Keratinocyte (primary cell): ENCODE measurements around the gene TRA2A. TPM values are rescaled to one million over a fixed set of nuclear protein-coding genes. Genes with fewer than 3 reads are reported as not detected.

Experiments
- DNase-seq: peaks from one replicate; pipeline ENCODE4 v3.0.0-alpha.2; 2011; ENCODE audit warnings: low read depth, missing footprints, low spot score
- FAIRE-seq: peaks from 2 replicates; lab custom pipeline; 2011; peaks lifted over from hg19 to GRCh38; lab: Jason Lieb, UNC
- H2AFZ ChIP-seq: 2 replicates; pipeline ENCODE4 v1.6.0; 2012; ENCODE audit warnings: low read length, control low read depth, inconsistent platforms; ENCODE audit not compliant: control insufficient read depth
- H3K27ac ChIP-seq: 2 replicates; pipeline ENCODE4 v1.5.1; 2011; ENCODE audit warnings: low read length; ENCODE audit not compliant: control insufficient read depth, insufficient read depth
- H3K27me3 ChIP-seq: 3 replicates; pipeline ENCODE4 v1.6.0; 2011; ENCODE audit warnings: low read length; ENCODE audit not compliant: control insufficient read depth, insufficient read depth; ENCODE audit errors: extremely low read depth
- H3K36me3 ChIP-seq, 2 experiments: 2 replicates in 1 of 2; 3 replicates in 1 of 2; pipeline ENCODE4 v1.5.1; 2011; ENCODE audit warnings: low read length in 2 of 2, mild to moderate bottlenecking in 1 of 2; ENCODE audit not compliant: control insufficient read depth in 2 of 2, insufficient read depth in 2 of 2; ENCODE audit errors: extremely low read depth in 1 of 2
- H3K4me1 ChIP-seq: 3 replicates; pipeline ENCODE4 v1.5.1; 2011; ENCODE audit warnings: low read length; ENCODE audit not compliant: control insufficient read depth, insufficient read depth; ENCODE audit errors: extremely low read depth
- H3K4me2 ChIP-seq: 3 replicates; pipeline ENCODE4 v1.6.0; 2011; ENCODE audit warnings: low read depth, low read length; ENCODE audit not compliant: control insufficient read depth, insufficient read depth; ENCODE audit errors: extremely low read depth
- H3K4me3 ChIP-seq, 3 experiments: fragments of 200-600 bp in 1 of 3; sonication (generic) in 1 of 3; 2 replicates in 2 of 3; 3 replicates in 1 of 3; pipeline ENCODE4 v1.5.1; 2011 to 2016; ENCODE audit warnings: low read length in 3 of 3, mild to moderate bottlenecking in 3 of 3, control low read depth in 2 of 3, inconsistent platforms in 1 of 3, low read depth in 1 of 3, mixed read lengths in 1 of 3, mixed run types in 1 of 3, moderate library complexity in 1 of 3; ENCODE audit not compliant: control insufficient read depth in 2 of 3, insufficient read depth in 2 of 3; ENCODE audit errors: extremely low read depth in 1 of 3
- H3K79me2 ChIP-seq: 2 replicates; pipeline ENCODE4 v1.6.0; 2012; ENCODE audit warnings: low read length; ENCODE audit not compliant: control insufficient read depth, insufficient read depth
- H3K9ac ChIP-seq: 3 replicates; pipeline ENCODE4 v1.6.0; 2011; ENCODE audit warnings: low read length; ENCODE audit not compliant: control insufficient read depth, insufficient read depth; ENCODE audit errors: extremely low read depth
- H3K9me1 ChIP-seq: 3 replicates; pipeline ENCODE4 v1.6.0; 2011; ENCODE audit warnings: low read length; ENCODE audit not compliant: control insufficient read depth, insufficient read depth; ENCODE audit errors: extremely low read depth
- H3K9me3 ChIP-seq: 2 replicates; pipeline ENCODE4 v1.5.1; 2012; ENCODE audit warnings: low read depth, low read length; ENCODE audit not compliant: control insufficient read depth
- H4K20me1 ChIP-seq: 3 replicates; pipeline ENCODE4 v1.6.0; 2011; ENCODE audit warnings: low read length; ENCODE audit not compliant: control insufficient read depth, insufficient read depth; ENCODE audit errors: extremely low read depth
- CTCF ChIP-seq, 3 experiments: IDR thresholded peaks in 1 of 3; conservative IDR thresholded peaks in 1 of 3; optimal IDR thresholded peaks in 1 of 3; 2 replicates in 2 of 3; 3 replicates in 1 of 3; pipeline versions ENCODE3 to v1.5.1; 2011; ENCODE audit warnings: low read length in 3 of 3, mild to moderate bottlenecking in 3 of 3, moderate library complexity in 2 of 3, control low read depth in 1 of 3, inconsistent platforms in 1 of 3; ENCODE audit not compliant: insufficient read depth in 2 of 3; ENCODE audit errors: extremely low read depth in 1 of 3
- EZH2 ChIP-seq: IDR thresholded peaks from one replicate; pipeline ENCODE4 v1.6.1; 2012; ENCODE audit warnings: inconsistent platforms, mild to moderate bottlenecking, low read length, moderate library complexity
- dilution Hi-C: fragments of 300-500 bp; cut with MboI; formaldehyde crosslinking; loops from one replicate; pipeline ENCODE4 v1.7.0; 2020; ENCODE audit warnings: low sequenced_read_pairs; ENCODE audit not compliant: extremely low pct_ligation_motif_present
- polyA plus RNA-seq, 5 experiments: library from polyadenylated mRNA; depleted of rRNA in 3 of 5; stranded (reverse) in 3 of 5; stranded (forward) in 1 of 5; unstranded in 1 of 5; fragments of >200 nt; gene quantifications; 1 replicate in 1 of 5; 2 replicates in 3 of 5; 3 replicates in 1 of 5; pipeline versions ENCODE4 v1.2.1 to v1.2.3, GENCODE V29; 2011 to 2012; ENCODE audit warnings: missing spikeins in 2 of 5, low read depth in 1 of 5, low replicate concordance in 1 of 5

The TRA2A gene
- polyA plus RNA-seq, 1 donor (not counting 4 experiments of a cell fraction or from before 2014, with no cell fraction given): 92.6 TPM

DNA sequence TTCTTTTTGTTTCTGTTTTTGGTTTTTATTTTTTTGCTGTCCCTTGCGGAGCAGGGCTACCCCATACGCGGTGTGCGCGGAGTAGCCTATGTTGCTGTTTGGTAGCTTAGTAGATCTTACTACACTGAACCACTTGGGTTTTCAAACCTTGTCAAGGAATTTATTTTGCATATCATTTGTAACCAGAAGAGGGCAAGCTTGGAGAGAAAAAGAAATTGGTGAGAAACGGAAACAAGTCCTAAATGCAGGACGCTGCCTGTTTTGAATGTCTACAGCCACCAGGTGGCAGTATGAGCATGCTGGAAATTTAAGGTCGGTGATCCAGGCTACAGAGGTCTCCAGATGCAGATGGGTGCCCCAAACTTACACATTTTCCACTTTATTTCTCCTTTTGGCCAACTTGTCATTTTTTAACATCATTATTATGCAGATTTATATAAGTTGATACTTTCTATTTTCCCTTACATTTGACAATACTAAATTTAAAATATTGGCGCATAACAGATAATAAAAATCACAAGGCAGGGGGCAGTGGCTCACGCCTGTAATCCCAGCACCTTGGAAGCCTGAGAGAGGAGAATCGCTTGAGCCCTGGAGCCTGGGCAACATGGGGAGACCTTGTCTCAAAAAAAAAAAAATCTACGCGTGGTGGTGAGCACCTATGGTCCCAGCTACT is 15.3 kb upstream of the TRA2A start:
- H3K9ac ChIP-seq: no peak overlapping the region
- H3K27ac ChIP-seq: no peak overlapping the region
- peak; percentile 74 to 95 (median 92) for TF ChIP-seq CTCF (optimal IDR thresholded peaks at IDR 0.05 in 1 of 3, IDR thresholded peaks at IDR 0.05 in 1 of 3, conservative IDR thresholded peaks at IDR 0.05 in 1 of 3; ENCODE audit: extremely low read depth in 1 of 3, insufficient read depth in 2 of 3, low read length in 3 of 3)
- TF ChIP-seq EZH2: no peak
- H3K4me1 ChIP-seq: no peaks in the 10 kb centered on the region
- H2AFZ ChIP-seq: no peak overlapping the region
- H4K20me1 ChIP-seq: no peaks in the 10 kb centered on the region
- dilution Hi-C loops: no loop called here
- no peaks in the 10 kb centered on the region for H3K9me1 ChIP-seq
- H3K4me2 ChIP-seq: no peak overlapping the region
- H3K27me3 ChIP-seq: no peaks in the 10 kb centered on the region
- no peaks in the 10 kb centered on the region for H3K36me3 ChIP-seq
- H3K9me3 ChIP-seq: no peaks in the 10 kb centered on the region
- H3K79me2 ChIP-seq: no peaks in the 10 kb centered on the region
- H3K4me3 ChIP-seq: no peak overlapping the region
- peak; percentile 78 for DNase-seq
- FAIRE-seq: peak; percentile 92

GRCh38 chr7:23545493-23545892 is 13.7 kb upstream of the TRA2A start:
- H3K4me3 ChIP-seq: no peak overlapping the region
- H3K27me3 ChIP-seq: no peaks in the 10 kb centered on the region
- no peak for FAIRE-seq
- no peaks in the 10 kb centered on the region for H3K9me3 ChIP-seq
- H3K9ac ChIP-seq: no peak overlapping the region
- H3K9me1 ChIP-seq: no peaks in the 10 kb centered on the region
- H3K79me2 ChIP-seq: no peaks in the 10 kb centered on the region
- H4K20me1 ChIP-seq: no peaks in the 10 kb centered on the region
- H3K4me2 ChIP-seq: no peak overlapping the region
- no peak for TF ChIP-seq EZH2
- H3K4me1 ChIP-seq: no peaks in the 10 kb centered on the region
- no peaks in the 10 kb centered on the region for H3K36me3 ChIP-seq
- DNase-seq: no peak
- H3K27ac ChIP-seq: no peak overlapping the region
- no peak overlapping the region for H2AFZ ChIP-seq
- dilution Hi-C loops: no loop called here
